Gastroesophageal sphincter (tissue), 3 donors: ENCODE results near the gene MAGEA6.

Source experiments
- CTCF ChIP-seq, 4 experiments: fragments of 200-600 bp in 2 of 4; fragments of 450-650 bp in 2 of 4; sonication (generic) in 1 of 4; IDR thresholded peaks; one replicate each; pipeline ENCODE4 v1.5.1; 2017 to 2019; ENCODE audit warnings: antibody characterized with exemption in 4 of 4, mild to moderate bottlenecking in 2 of 4, moderate library complexity in 2 of 4
- POLR2A ChIP-seq, 2 donors: fragments of 450-650 bp; IDR thresholded peaks; one replicate each; pipeline ENCODE4 v1.6.1; 2017; ENCODE audit warnings: antibody characterized with exemption in 2 of 2, mild to moderate bottlenecking in 2 of 2, moderate library complexity in 1 of 2
- POLR2AphosphoS5 ChIP-seq: sonication (generic); formaldehyde crosslinking; IDR thresholded peaks from one replicate; pipeline ENCODE4 v1.6.1; 2017; ENCODE audit warnings: antibody characterized with exemption

GRCh38 chrX:152725409-152725808 is 44.1 kb downstream of the MAGEA6 start:
- TF ChIP-seq POLR2A (IDR thresholded peaks at IDR 0.05), result no peak
- no peak for TF ChIP-seq CTCF (IDR thresholded peaks at IDR 0.05)
- no peak for TF ChIP-seq POLR2AphosphoS5
